WERI-Rb-1 (cell line): ENCODE results near the gene RIN3.

ENCODE experiments used
- DNase-seq: peaks from one replicate; pipeline ENCODE4 v3.0.0-alpha.2; 2020
- H3K27ac ChIP-seq: fragments of 250-450 bp; sonication (Bioruptor Pico); 2 replicates; pipeline ENCODE4 v1.5.1; 2020; ENCODE audit warnings: mild to moderate bottlenecking, moderate library complexity
- H3K27me3 ChIP-seq: fragments of 250-450 bp; sonication (Bioruptor Pico); 2 replicates; pipeline ENCODE4 v1.5.1; 2021; ENCODE audit warnings: mild to moderate bottlenecking, low read depth, moderate library complexity; ENCODE audit not compliant: insufficient read depth, severe bottlenecking
- H3K36me3 ChIP-seq: fragments of 250-450 bp; sonication (Bioruptor Pico); 2 replicates; pipeline ENCODE4 v1.5.1; 2020; ENCODE audit warnings: mild to moderate bottlenecking, moderate library complexity
- H3K4me3 ChIP-seq: 2 replicates; pipeline ENCODE4 v1.5.1; 2011; ENCODE audit warnings: low read depth, mild to moderate bottlenecking, control low read depth, low read length
- H3K9me3 ChIP-seq: fragments of 250-450 bp; sonication (Bioruptor Pico); 2 replicates; pipeline ENCODE4 v1.5.1; 2021; ENCODE audit warnings: mild to moderate bottlenecking, moderate library complexity; ENCODE audit not compliant: severe bottlenecking
- TF ChIP-seq, protein P1 (sequence below): IDR thresholded peaks from 2 replicates; pipeline ENCODE4 v1.5.1; 2011; ENCODE audit warnings: low read depth, mild to moderate bottlenecking, control low read depth, inconsistent platforms, low read length

RIN3 gene

DNA sequence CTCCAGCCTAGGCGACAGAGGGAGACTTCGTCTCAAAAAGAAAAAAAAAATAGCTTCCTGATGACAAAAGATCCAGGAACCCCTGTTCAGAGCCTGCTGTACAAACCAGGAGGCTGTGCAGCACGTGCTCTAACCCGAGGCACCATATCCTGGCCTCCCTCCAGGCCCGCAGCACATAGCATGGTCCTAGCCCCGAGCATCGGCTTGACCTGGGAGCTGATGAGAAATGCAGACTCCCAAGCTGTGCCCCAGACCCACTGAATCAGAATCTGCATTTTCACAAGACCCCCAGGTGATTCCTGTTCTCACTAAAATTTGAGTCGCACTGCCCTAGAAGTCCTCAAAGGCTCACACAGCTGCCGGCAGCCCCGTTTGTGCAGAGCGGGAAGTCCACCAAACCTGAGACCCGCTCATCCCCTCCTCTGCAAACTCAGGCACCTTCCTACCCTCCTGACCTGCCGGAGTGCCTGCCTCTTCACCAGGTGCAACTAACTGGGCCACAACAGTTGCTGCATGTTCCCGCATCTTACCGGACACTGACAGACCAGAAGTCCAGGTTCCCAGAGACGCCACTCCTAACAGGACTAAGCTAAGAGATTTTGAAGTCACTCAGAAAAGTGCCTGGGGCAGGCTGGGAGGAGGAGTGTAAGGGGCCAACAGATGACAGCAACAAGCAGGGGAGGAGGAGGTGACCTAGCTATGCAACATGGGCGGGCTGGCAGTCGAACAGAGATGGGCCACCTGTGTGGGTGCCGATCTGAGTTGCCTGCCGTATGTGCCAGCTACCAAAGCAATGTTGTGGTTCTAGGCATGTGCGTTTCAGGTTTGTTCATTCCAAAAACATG lies 24.0 kb upstream of the RIN3 start:
- DNase-seq = no peak
- H3K4me3 ChIP-seq = no peak overlapping the region
- H3K27me3 ChIP-seq = no peaks in the 10 kb centered on the region
- H3K36me3 ChIP-seq = no peaks in the 10 kb centered on the region
- no peak overlapping the region for H3K27ac ChIP-seq
- no peaks in the 10 kb centered on the region for H3K9me3 ChIP-seq
- TF ChIP-seq, protein P1, sequence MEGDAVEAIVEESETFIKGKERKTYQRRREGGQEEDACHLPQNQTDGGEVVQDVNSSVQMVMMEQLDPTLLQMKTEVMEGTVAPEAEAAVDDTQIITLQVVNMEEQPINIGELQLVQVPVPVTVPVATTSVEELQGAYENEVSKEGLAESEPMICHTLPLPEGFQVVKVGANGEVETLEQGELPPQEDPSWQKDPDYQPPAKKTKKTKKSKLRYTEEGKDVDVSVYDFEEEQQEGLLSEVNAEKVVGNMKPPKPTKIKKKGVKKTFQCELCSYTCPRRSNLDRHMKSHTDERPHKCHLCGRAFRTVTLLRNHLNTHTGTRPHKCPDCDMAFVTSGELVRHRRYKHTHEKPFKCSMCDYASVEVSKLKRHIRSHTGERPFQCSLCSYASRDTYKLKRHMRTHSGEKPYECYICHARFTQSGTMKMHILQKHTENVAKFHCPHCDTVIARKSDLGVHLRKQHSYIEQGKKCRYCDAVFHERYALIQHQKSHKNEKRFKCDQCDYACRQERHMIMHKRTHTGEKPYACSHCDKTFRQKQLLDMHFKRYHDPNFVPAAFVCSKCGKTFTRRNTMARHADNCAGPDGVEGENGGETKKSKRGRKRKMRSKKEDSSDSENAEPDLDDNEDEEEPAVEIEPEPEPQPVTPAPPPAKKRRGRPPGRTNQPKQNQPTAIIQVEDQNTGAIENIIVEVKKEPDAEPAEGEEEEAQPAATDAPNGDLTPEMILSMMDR = no peak

DNA sequence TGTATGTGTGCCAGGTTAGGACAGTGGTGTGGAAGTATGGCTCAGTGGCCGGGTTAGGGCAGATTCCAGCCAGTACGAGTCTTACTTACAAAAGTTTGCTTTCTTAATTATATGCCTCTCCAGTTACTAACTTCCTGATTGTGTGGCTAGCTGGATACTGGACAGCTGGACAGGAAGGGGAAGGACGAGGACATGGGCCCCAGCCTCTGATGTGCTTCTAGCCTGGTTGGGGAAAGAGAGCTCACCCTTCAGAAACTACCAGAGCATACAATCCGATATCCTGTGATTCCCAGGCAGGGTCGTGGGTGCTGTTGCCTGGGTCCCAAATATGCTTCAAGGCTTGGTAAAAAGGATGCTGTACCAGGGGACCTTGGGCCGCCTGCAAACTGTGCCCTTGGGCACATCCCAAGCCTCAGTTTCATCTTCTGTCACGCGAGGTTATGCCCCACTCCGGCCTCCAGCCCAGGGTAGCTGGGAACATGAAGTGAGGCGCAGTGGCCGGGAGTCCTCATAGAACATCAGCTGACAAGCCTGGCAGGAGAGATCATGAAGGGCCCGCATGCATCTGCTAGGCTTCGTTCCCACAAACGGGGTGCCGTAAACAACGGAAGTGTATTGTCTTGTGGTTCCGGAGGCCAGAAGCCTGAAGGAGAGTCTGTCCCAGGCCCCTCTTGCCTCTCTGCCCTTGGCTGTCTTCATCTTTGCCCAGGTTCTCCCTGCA lies 23.2 kb upstream of the RIN3 start:
- no peak overlapping the region for H3K27ac ChIP-seq
- no peak for DNase-seq
- TF ChIP-seq, protein P1 = no peak
- H3K36me3 ChIP-seq = no peaks in the 10 kb centered on the region
- no peaks in the 10 kb centered on the region for H3K27me3 ChIP-seq
- H3K4me3 ChIP-seq = no peak overlapping the region
- H3K9me3 ChIP-seq = no peaks in the 10 kb centered on the region

DNA sequence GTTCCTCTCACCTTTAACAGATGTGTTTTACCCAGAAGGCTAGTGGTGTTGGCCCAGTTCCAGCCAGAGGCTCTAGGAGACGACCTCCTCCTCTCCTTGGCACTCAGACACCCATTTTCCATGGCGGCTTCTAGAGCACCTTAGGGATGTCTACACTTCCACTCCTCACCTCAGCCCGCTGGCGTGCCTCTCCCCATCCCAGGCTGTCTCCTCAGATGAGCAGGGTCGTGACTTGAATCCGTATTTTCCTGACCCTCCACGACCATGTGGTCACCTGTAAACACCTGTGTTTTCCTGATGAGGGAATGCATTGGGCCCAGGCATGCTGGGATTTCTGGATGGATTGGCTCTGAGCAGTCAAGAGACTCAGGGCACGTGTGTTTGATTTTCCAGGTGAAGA lies 21.8 kb upstream of the RIN3 start:
- TF ChIP-seq, protein P1 = no peak
- H3K27me3 ChIP-seq = no peaks in the 10 kb centered on the region
- no peaks in the 10 kb centered on the region for H3K36me3 ChIP-seq
- no peak for DNase-seq
- H3K27ac ChIP-seq = no peak overlapping the region
- no peak overlapping the region for H3K4me3 ChIP-seq
- H3K9me3 ChIP-seq = no peaks in the 10 kb centered on the region

DNA sequence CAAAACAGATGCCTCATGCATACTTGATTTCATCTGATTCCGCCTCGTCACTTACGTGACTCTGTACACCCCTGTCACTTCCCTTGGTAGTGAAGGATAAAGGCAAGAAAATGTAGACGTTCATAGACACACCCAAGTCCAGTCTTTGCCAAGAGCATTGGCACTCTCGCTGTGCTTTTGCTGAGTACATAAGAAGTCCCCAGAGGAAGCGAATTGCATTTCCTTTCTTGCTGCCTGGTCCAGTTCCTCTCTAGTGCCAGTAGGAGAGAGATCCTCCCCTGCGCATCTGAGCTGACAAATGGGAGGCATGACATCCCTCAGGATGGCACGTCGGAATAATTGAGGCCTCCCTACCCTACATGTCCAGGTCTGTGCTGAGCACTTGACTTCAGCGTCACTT lies 21.3 kb upstream of the RIN3 start:
- no peak for DNase-seq
- no peak overlapping the region for H3K4me3 ChIP-seq
- H3K27me3 ChIP-seq = no peaks in the 10 kb centered on the region
- TF ChIP-seq, protein P1 = no peak
- H3K27ac ChIP-seq = no peak overlapping the region
- no peaks in the 10 kb centered on the region for H3K9me3 ChIP-seq
- H3K36me3 ChIP-seq = no peaks in the 10 kb centered on the region

DNA sequence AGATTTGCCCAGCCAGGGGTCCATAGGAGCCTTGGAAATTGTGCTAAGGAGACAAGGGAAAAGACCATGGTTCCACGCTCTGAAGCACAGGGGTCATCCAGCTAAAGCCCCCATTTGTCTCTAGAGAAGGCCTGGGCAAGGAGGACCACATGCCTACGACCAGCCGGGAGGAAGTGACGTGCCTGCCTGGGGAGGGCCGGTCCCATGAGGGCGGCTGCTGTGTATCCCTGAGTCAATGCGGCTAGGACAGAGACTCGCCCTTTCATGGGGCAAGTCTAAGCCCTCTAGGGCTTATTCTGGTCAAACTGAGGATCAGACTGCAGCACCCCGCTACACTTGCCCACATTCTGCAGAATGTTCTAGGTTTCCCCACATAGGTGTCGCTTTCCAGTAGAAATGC lies 20.6 kb upstream of the RIN3 start:
- TF ChIP-seq, protein P1 = no peak
- no peak for DNase-seq

More for the DNA sequence above, 20.6 kb upstream of the RIN3 start:
- H3K4me3 ChIP-seq = no peak overlapping the region
- no peaks in the 10 kb centered on the region for H3K9me3 ChIP-seq
- H3K27ac ChIP-seq = no peak overlapping the region
- H3K27me3 ChIP-seq = no peaks in the 10 kb centered on the region
- no peaks in the 10 kb centered on the region for H3K36me3 ChIP-seq
